ENCODE measurements around the gene NADK2.

Gene NADK2

GRCh38 chr5:36180556-36181350 is 61.0 kb downstream of the NADK2 start:
- TF ChIP-seq CTCF (IDR thresholded peaks at IDR 0.05), result no peak
- Histone ChIP-seq H3K9me3 (no peaks in the 10 kb centered on the region), H3K4me1 (ENCODE audit: control insufficient read depth in 1 of 2, insufficient read depth in 1 of 2, low read depth in 1 of 2, low read length in 1 of 2) (no peaks in the 10 kb centered on the region), H3K27ac (no peak overlapping the region), H3K36me3 (peaks cover 66% of the 10 kb centered on the region), H3K4me3 (ENCODE audit: low read depth in 1 of 2, low read length in 1 of 2) (no peak overlapping the region), H3K27me3 (no peaks in the 10 kb centered on the region)

GRCh38 chr5:36179950-36180349 is 61.8 kb downstream of the NADK2 start:
- H3K9me3 ChIP-seq, result no peaks in the 10 kb centered on the region
- H3K27me3 ChIP-seq, result no peaks in the 10 kb centered on the region
- H3K4me1 ChIP-seq (ENCODE audit: control insufficient read depth in 1 of 2, insufficient read depth in 1 of 2, low read depth in 1 of 2, low read length in 1 of 2), result no peaks in the 10 kb centered on the region
- H3K27ac ChIP-seq, result no peak overlapping the region
- H3K4me3 ChIP-seq (ENCODE audit: low read depth in 1 of 2, low read length in 1 of 2), result no peak overlapping the region
- peaks cover 72% of the 10 kb centered on the region for H3K36me3 ChIP-seq
- TF ChIP-seq CTCF (IDR thresholded peaks at IDR 0.05), result no peak

- no peak for TF ChIP-seq CTCF (IDR thresholded peaks at IDR 0.05)
- H3K36me3 ChIP-seq, result peaks cover 81% of the 10 kb centered on the region
These were observed 63.2 kb downstream of the NADK2 start for GRCh38 chr5:36178524-36178890.

GRCh38 chr5:36177715-36178523 is 63.8 kb downstream of the NADK2 start:
- Histone ChIP-seq H3K27ac (no peak overlapping the region), H3K27me3 (no peaks in the 10 kb centered on the region), H3K36me3 (peaks cover 84% of the 10 kb centered on the region), H3K4me1 (ENCODE audit: control insufficient read depth in 1 of 2, insufficient read depth in 1 of 2, low read depth in 1 of 2, low read length in 1 of 2) (peaks cover 0 to 7% of the 10 kb centered on the region in 2 experiments), H3K9me3 (no peaks in the 10 kb centered on the region), H3K4me3 (ENCODE audit: low read depth in 1 of 2, low read length in 1 of 2) (no peak overlapping the region)
- TF ChIP-seq CTCF (IDR thresholded peaks at IDR 0.05), result no peak

More at GRCh38 chr5:36178524-36178890, 63.2 kb downstream of the NADK2 start:
- H3K9me3 ChIP-seq, result no peaks in the 10 kb centered on the region
- peaks cover 0 to 7% of the 10 kb centered on the region in 2 experiments for H3K4me1 ChIP-seq (ENCODE audit: control insufficient read depth in 1 of 2, insufficient read depth in 1 of 2, low read depth in 1 of 2, low read length in 1 of 2)
- H3K27me3 ChIP-seq, result no peaks in the 10 kb centered on the region
- H3K4me3 ChIP-seq (ENCODE audit: low read depth in 1 of 2, low read length in 1 of 2), result no peak overlapping the region
- H3K27ac ChIP-seq, result no peak overlapping the region

- H3K36me3 ChIP-seq, result peaks cover 84% of the 10 kb centered on the region
These were observed 64.6 kb downstream of the NADK2 start for GRCh38 chr5:36177154-36177553.

More at GRCh38 chr5:36177154-36177553, 64.6 kb downstream of the NADK2 start:
- no peaks in the 10 kb centered on the region for H3K9me3 ChIP-seq
- TF ChIP-seq CTCF (IDR thresholded peaks at IDR 0.05), result no peak
- H3K4me1 ChIP-seq (ENCODE audit: control insufficient read depth in 1 of 2, insufficient read depth in 1 of 2, low read depth in 1 of 2, low read length in 1 of 2), result peaks cover 0 to 7% of the 10 kb centered on the region in 2 experiments
- no peak overlapping the region for H3K27ac ChIP-seq
- H3K27me3 ChIP-seq, result no peaks in the 10 kb centered on the region
- no peak overlapping the region for H3K4me3 ChIP-seq (ENCODE audit: low read depth in 1 of 2, low read length in 1 of 2)
